HG03521 (cell line): ENCODE measurements around the gene C7orf57.
"Not testable (repeated sequence)": the region's sequence is repeated elsewhere in the genome, so short reads cannot be mapped to it uniquely, and the experiment has no call there.

Source experiments
- ATAC-seq: cut with Tn5 transposase; IDR thresholded peaks from one replicate; pipeline ENCODE4 v1.9.1; 2021; ENCODE audit warnings: mild to moderate bottlenecking, moderate library complexity; ENCODE audit not compliant: unreplicated experiment

The C7orf57 gene

GRCh38 chr7:48033922-48034321 is 1.4 kb upstream of the C7orf57 start:
- no peak for ATAC-seq

- peak; percentile 10 for ATAC-seq
Measured at GRCh38 chr7:48035967-48036478, 680 bp downstream of the C7orf57 start.

- no peak for ATAC-seq
Measured at GRCh38 chr7:48038815-48039506, 3.6 kb downstream of the C7orf57 start.

- no peak for ATAC-seq
Measured at GRCh38 chr7:48040944-48041652, 5.8 kb downstream of the C7orf57 start.

GRCh38 chr7:48041653-48041970 is 6.3 kb downstream of the C7orf57 start:
- no peak for ATAC-seq

- ATAC-seq, result no peak
Measured at GRCh38 chr7:48042216-48042615, 6.9 kb downstream of the C7orf57 start.

GRCh38 chr7:48042636-48043035 is 7.3 kb downstream of the C7orf57 start:
- ATAC-seq, result no peak

- ATAC-seq, result no peak
Measured at GRCh38 chr7:48045195-48045765, 9.9 kb downstream of the C7orf57 start.

- ATAC-seq, result no peak
Measured at GRCh38 chr7:48046458-48046857, 11.1 kb downstream of the C7orf57 start.

GRCh38 chr7:48048113-48048512 is 12.8 kb downstream of the C7orf57 start:
- ATAC-seq, result no peak

- ATAC-seq, result no peak
Measured at GRCh38 chr7:48049850-48050249, 14.5 kb downstream of the C7orf57 start.

GRCh38 chr7:48052748-48053147 is 17.4 kb downstream of the C7orf57 start:
- peak; percentile 62 for ATAC-seq

- ATAC-seq, result no peak
Measured at GRCh38 chr7:48053736-48054135, 18.4 kb downstream of the C7orf57 start.

- ATAC-seq, result no peak
Measured at GRCh38 chr7:48058990-48059389, 23.6 kb downstream of the C7orf57 start.

- no peak for ATAC-seq
Measured at GRCh38 chr7:48059706-48060105, 24.4 kb downstream of the C7orf57 start.

GRCh38 chr7:48063985-48064384 is 28.6 kb downstream of the C7orf57 start:
- no peak for ATAC-seq

- no peak for ATAC-seq
Measured at GRCh38 chr7:48067475-48067874, 32.1 kb downstream of the C7orf57 start.

- no peak for ATAC-seq
Measured at GRCh38 chr7:48074204-48074654, 38.9 kb downstream of the C7orf57 start.

- ATAC-seq, result no peak
Measured at GRCh38 chr7:48077423-48077822, 42.1 kb downstream of the C7orf57 start.

GRCh38 chr7:48078470-48078869 is 43.1 kb downstream of the C7orf57 start:
- no peak for ATAC-seq

GRCh38 chr7:48082378-48082777 is 47.0 kb downstream of the C7orf57 start:
- not testable (repeated sequence) for ATAC-seq
